WTC11 (cell line): ENCODE results near the gene OR8B4.

Source experiments
- CREB1 ChIP-seq: sonication (generic); formaldehyde crosslinking; IDR thresholded peaks from 2 replicates; pipeline ENCODE4 v1.8.0; 2023; ENCODE audit warnings: mild to moderate bottlenecking, missing genetic modification reagents
- CTCF ChIP-seq: fragments of 200-600 bp; IDR thresholded peaks from 2 replicates; pipeline ENCODE4 v1.8.0; 2022; ENCODE audit warnings: antibody characterized with exemption
- ETV6 ChIP-seq: sonication (generic); formaldehyde crosslinking; IDR thresholded peaks from 2 replicates; pipeline ENCODE4 v1.8.1; 2022; ENCODE audit warnings: mild to moderate bottlenecking, missing genetic modification reagents
- IRF2 ChIP-seq: sonication (generic); formaldehyde crosslinking; IDR thresholded peaks from 2 replicates; pipeline ENCODE4 v1.8.0; 2022; ENCODE audit warnings: low read depth, missing genetic modification reagents, borderline replicate concordance
- JUN ChIP-seq: sonication (generic); formaldehyde crosslinking; IDR thresholded peaks from 2 replicates; pipeline ENCODE4 v1.8.0; 2023; ENCODE audit warnings: mild to moderate bottlenecking, missing genetic modification reagents
- NFATC4 ChIP-seq: fragments of 250-450 bp; sonication (Bioruptor Pico); IDR thresholded peaks from 2 replicates; pipeline ENCODE4 v1.9.0; 2021; ENCODE audit warnings: mild to moderate bottlenecking
- NR2C2 ChIP-seq: sonication (generic); formaldehyde crosslinking; IDR thresholded peaks from 2 replicates; pipeline ENCODE4 v1.8.0; 2022; ENCODE audit warnings: mild to moderate bottlenecking, missing genetic modification reagents
- OVOL2 ChIP-seq: fragments of 250-450 bp; sonication (Bioruptor Pico); IDR thresholded peaks from 2 replicates; pipeline ENCODE4 v1.9.0; 2021; ENCODE audit warnings: mild to moderate bottlenecking, borderline replicate concordance
- RELA ChIP-seq: sonication (generic); formaldehyde crosslinking; IDR thresholded peaks from 2 replicates; pipeline ENCODE4 v1.8.1; 2022; ENCODE audit warnings: missing genetic modification reagents, mild to moderate bottlenecking, borderline replicate concordance
- SMAD4 ChIP-seq: sonication (generic); formaldehyde crosslinking; IDR thresholded peaks from 2 replicates; pipeline ENCODE4 v1.8.0; 2022; ENCODE audit warnings: mild to moderate bottlenecking, missing genetic modification reagents
- TP53 ChIP-seq: sonication (generic); formaldehyde crosslinking; IDR thresholded peaks from 2 replicates; pipeline ENCODE4 v1.8.1; 2023; ENCODE audit warnings: mild to moderate bottlenecking, missing genetic modification reagents

DNA sequence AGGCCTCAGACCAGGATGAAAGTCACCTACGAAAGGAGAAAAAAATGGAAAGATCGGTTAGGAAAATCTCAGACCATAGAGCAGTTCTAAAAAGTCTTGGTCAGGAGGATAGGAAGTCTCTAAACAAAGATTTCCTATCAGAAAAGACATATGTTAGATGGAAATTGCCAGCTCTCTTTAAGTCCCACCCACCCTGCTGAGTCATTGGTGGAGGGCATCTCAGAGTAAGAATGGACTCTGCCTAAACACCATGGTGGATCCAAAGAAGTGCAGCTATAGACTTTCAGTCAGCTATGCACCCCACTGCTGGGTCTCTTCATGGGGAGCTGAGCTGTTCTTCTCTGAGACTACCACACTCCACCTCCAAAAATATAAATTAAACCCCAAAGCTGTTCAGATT, 44.1 kb downstream of the OR8B4 start:
- TF ChIP-seq CTCF (no peak), TP53 (CRISPR knock-in tag) (no peak), SMAD4 (CRISPR knock-in tag) (no peak), NR2C2 (CRISPR knock-in tag) (no peak), CREB1 (no peak), NFATC4 (CRISPR knock-in tag) (no peak), RELA (no peak), OVOL2 (CRISPR knock-in tag) (no peak), JUN (CRISPR knock-in tag) (no peak), ETV6 (CRISPR knock-in tag) (no peak), IRF2 (CRISPR knock-in tag) (no peak)
